GM19324 (cell line): ENCODE results near the gene ACVR1B.

ENCODE experiments used
- ATAC-seq: cut with Tn5 transposase; IDR thresholded peaks from one replicate; pipeline ENCODE4 v1.9.1; 2021; ENCODE audit warnings: mild to moderate bottlenecking, moderate library complexity; ENCODE audit not compliant: unreplicated experiment, low FRiP score

The ACVR1B gene

GRCh38 chr12:51942056-51942455, 9.4 kb upstream of the ACVR1B start:
- no peak for ATAC-seq

GRCh38 chr12:51942501-51943000, 8.9 kb upstream of the ACVR1B start:
- no peak for ATAC-seq

- ATAC-seq, result no peak
Measured at GRCh38 chr12:51943346-51943745, 8.2 kb upstream of the ACVR1B start.

- no peak for ATAC-seq
Measured at GRCh38 chr12:51944608-51945233, 6.8 kb upstream of the ACVR1B start.

- ATAC-seq, result no peak
Measured at GRCh38 chr12:51947246-51947996, 4.1 kb upstream of the ACVR1B start.

GRCh38 chr12:51948066-51948465, 3.4 kb upstream of the ACVR1B start:
- ATAC-seq, result no peak

- ATAC-seq, result no peak
Measured at GRCh38 chr12:51949342-51950030, 2.0 kb upstream of the ACVR1B start.

- no peak for ATAC-seq
Measured at GRCh38 chr12:51950682-51951198, 759 bp upstream of the ACVR1B start.

- no peak for ATAC-seq
Measured at GRCh38 chr12:51951843-51952722, 584 bp downstream of the ACVR1B start.

GRCh38 chr12:51953089-51953488, 1.6 kb downstream of the ACVR1B start:
- no peak for ATAC-seq

GRCh38 chr12:51953864-51954263, 2.4 kb downstream of the ACVR1B start:
- no peak for ATAC-seq

GRCh38 chr12:51954561-51955361, 3.3 kb downstream of the ACVR1B start:
- no peak for ATAC-seq

- ATAC-seq, result no peak
Measured at GRCh38 chr12:51955702-51956101, 4.2 kb downstream of the ACVR1B start.

GRCh38 chr12:51958542-51958941, 7.0 kb downstream of the ACVR1B start:
- ATAC-seq, result no peak

- no peak for ATAC-seq
Measured at GRCh38 chr12:51959211-51959610, 7.7 kb downstream of the ACVR1B start.

GRCh38 chr12:51959921-51960320, 8.4 kb downstream of the ACVR1B start:
- no peak for ATAC-seq

GRCh38 chr12:51960488-51960887, 9.0 kb downstream of the ACVR1B start:
- ATAC-seq, result no peak

GRCh38 chr12:51960890-51961289, 9.4 kb downstream of the ACVR1B start:
- no peak for ATAC-seq

GRCh38 chr12:51961834-51962233, 10.3 kb downstream of the ACVR1B start:
- ATAC-seq, result no peak
